H1 (cell line): ENCODE measurements around the gene EMID1. TPM values are rescaled to one million over a fixed set of nuclear protein-coding genes. Genes with fewer than 3 reads are reported as not detected.

Source experiments
- BACH1 ChIP-seq: IDR thresholded peaks from 2 replicates; pipeline ENCODE4 v1.6.1; 2012; ENCODE audit warnings: low read length, improper control_type of control experiment
- CBX5 ChIP-seq: fragments of 300-800, 300-1000 bp; sonication (generic); IDR thresholded peaks from 2 replicates; pipeline ENCODE4 v1.7.1; 2016; ENCODE audit warnings: antibody characterized with exemption, low read length, low read depth
- NRF1 ChIP-seq: IDR thresholded peaks from 2 replicates; pipeline ENCODE4 v1.6.1; 2011; ENCODE audit warnings: mild to moderate bottlenecking, low read depth, low read length, improper control_type of control experiment
- polyA plus RNA-seq, 7 experiments: library from polyadenylated mRNA; depleted of rRNA in 3 of 7; stranded (reverse) in 5 of 7; unstranded in 2 of 7; fragments of >200 nt in 5 of 7; fragments of 200-250 nt in 2 of 7; gene quantifications; 1 replicate in 5 of 7; 2 replicates in 1 of 7; 4 replicates in 1 of 7; pipeline versions ENCODE4 v1.2.1 to v1.2.3, GENCODE V29; 2011 to 2013; ENCODE audit warnings: missing spikeins in 2 of 7, mixed read lengths in 2 of 7
- total RNA-seq: library from RNA; stranded (reverse); fragmentation: NEBNext Ultra II Directional; extraction: Animal tissue kit (Norgen Biotek cat#: 25700); gene quantifications from 2 replicates; pipeline ENCODE4 v1.2.1, GENCODE V29; 2021

The EMID1 gene
- total and polyA plus RNA-seq, 2 of the 8 experiments (the other 6 are each of a cell fraction or from before 2014, with no cell fraction given), result 3.9 to 7.4 TPM

- TF ChIP-seq CBX5, result no peak
- TF ChIP-seq BACH1, result no peak
- TF ChIP-seq NRF1, result no peak
Observed at GRCh38 chr22:29257751-29258181, 52.1 kb downstream of the EMID1 start (continued).
